ENCODE measurements around the gene HOXA3. TPM values are rescaled to one million over a fixed set of nuclear protein-coding genes. Genes with fewer than 3 reads are reported as not detected.

Gene HOXA3
- total and polyA plus RNA-seq, 2 of the 13 experiments (the other 11 are each of a cell fraction or from before 2014, with no cell fraction given), result 2.9 to 4.6 TPM

DNA sequence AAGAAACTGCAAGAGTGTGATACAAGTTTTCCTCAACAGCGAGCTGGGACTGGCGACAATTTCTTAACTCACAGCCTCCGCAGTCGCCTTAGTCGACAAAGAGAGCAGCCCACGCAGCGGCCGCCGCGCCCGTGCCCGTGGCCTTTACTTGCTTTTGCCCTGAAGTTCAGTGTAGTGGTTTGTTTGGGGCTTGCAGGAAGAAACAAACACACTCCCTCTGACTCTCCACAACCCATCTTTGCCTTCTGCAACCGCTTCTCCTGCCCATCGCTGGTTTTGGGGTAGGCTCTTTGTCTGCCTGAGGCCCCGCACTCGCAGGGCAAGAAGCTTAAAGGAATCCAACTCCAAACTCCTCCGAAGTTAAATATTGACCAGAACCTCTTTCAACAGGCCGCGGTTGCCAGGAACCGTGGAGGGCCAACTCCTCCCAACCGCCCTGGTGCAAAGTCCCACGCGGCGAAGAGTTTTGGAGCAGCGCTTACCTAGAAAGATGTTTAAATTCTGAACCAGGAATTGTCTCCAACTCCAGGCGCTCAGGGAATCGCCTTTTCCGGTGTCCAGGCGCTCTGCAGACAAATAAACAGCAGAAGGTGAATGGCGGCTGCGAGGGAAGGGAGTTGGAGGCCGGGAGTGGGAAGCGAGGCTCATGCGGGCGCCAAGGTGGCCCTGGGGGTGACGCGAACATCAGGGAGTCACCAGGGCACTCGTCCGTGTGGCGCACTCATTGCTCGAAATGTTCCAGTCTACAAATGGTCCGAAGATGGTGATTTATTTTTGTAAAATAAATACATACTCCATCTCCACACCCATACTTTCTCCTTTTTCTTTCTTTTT is 30.1 kb downstream of the HOXA3 start (continued):
- no peak for TF ChIP-seq ZNF30 (CRISPR knock-in tag; IDR thresholded peaks at IDR 0.05)
- TF ChIP-seq, protein P1, sequence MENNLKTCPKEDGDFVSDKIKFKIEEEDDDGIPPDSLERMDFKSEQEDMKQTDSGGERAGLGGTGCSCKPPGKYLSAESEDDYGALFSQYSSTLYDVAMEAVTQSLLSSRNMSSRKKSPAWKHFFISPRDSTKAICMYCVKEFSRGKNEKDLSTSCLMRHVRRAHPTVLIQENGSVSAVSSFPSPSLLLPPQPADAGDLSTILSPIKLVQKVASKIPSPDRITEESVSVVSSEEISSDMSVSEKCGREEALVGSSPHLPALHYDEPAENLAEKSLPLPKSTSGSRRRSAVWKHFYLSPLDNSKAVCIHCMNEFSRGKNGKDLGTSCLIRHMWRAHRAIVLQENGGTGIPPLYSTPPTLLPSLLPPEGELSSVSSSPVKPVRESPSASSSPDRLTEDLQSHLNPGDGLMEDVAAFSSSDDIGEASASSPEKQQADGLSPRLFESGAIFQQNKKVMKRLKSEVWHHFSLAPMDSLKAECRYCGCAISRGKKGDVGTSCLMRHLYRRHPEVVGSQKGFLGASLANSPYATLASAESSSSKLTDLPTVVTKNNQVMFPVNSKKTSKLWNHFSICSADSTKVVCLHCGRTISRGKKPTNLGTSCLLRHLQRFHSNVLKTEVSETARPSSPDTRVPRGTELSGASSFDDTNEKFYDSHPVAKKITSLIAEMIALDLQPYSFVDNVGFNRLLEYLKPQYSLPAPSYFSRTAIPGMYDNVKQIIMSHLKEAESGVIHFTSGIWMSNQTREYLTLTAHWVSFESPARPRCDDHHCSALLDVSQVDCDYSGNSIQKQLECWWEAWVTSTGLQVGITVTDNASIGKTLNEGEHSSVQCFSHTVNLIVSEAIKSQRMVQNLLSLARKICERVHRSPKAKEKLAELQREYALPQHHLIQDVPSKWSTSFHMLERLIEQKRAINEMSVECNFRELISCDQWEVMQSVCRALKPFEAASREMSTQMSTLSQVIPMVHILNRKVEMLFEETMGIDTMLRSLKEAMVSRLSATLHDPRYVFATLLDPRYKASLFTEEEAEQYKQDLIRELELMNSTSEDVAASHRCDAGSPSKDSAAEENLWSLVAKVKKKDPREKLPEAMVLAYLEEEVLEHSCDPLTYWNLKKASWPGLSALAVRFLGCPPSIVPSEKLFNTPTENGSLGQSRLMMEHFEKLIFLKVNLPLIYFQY (CRISPR knock-in tag; IDR thresholded peaks at IDR 0.05; ENCODE audit: borderline replicate concordance), result no peak
- TF ChIP-seq, protein P2, sequence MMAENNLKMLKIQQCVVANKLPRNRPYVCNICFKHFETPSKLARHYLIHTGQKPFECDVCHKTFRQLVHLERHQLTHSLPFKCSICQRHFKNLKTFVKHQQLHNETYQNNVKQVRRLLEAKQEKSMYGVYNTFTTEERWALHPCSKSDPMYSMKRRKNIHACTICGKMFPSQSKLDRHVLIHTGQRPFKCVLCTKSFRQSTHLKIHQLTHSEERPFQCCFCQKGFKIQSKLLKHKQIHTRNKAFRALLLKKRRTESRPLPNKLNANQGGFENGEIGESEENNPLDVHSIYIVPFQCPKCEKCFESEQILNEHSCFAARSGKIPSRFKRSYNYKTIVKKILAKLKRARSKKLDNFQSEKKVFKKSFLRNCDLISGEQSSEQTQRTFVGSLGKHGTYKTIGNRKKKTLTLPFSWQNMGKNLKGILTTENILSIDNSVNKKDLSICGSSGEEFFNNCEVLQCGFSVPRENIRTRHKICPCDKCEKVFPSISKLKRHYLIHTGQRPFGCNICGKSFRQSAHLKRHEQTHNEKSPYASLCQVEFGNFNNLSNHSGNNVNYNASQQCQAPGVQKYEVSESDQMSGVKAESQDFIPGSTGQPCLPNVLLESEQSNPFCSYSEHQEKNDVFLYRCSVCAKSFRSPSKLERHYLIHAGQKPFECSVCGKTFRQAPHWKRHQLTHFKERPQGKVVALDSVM (CRISPR knock-in tag; IDR thresholded peaks at IDR 0.05), result 0 out of 2 replicates have a peak, but pooled peaks have one; percentile 14
- TF ChIP-seq, protein P3, sequence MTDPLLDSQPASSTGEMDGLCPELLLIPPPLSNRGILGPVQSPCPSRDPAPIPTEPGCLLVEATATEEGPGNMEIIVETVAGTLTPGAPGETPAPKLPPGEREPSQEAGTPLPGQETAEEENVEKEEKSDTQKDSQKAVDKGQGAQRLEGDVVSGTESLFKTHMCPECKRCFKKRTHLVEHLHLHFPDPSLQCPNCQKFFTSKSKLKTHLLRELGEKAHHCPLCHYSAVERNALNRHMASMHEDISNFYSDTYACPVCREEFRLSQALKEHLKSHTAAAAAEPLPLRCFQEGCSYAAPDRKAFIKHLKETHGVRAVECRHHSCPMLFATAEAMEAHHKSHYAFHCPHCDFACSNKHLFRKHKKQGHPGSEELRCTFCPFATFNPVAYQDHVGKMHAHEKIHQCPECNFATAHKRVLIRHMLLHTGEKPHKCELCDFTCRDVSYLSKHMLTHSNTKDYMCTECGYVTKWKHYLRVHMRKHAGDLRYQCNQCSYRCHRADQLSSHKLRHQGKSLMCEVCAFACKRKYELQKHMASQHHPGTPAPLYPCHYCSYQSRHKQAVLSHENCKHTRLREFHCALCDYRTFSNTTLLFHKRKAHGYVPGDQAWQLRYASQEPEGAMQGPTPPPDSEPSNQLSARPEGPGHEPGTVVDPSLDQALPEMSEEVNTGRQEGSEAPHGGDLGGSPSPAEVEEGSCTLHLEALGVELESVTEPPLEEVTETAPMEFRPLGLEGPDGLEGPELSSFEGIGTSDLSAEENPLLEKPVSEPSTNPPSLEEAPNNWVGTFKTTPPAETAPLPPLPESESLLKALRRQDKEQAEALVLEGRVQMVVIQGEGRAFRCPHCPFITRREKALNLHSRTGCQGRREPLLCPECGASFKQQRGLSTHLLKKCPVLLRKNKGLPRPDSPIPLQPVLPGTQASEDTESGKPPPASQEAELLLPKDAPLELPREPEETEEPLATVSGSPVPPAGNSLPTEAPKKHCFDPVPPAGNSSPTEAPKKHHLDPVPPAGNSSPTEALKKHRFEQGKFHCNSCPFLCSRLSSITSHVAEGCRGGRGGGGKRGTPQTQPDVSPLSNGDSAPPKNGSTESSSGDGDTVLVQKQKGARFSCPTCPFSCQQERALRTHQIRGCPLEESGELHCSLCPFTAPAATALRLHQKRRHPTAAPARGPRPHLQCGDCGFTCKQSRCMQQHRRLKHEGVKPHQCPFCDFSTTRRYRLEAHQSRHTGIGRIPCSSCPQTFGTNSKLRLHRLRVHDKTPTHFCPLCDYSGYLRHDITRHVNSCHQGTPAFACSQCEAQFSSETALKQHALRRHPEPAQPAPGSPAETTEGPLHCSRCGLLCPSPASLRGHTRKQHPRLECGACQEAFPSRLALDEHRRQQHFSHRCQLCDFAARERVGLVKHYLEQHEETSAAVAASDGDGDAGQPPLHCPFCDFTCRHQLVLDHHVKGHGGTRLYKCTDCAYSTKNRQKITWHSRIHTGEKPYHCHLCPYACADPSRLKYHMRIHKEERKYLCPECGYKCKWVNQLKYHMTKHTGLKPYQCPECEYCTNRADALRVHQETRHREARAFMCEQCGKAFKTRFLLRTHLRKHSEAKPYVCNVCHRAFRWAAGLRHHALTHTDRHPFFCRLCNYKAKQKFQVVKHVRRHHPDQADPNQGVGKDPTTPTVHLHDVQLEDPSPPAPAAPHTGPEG (CRISPR knock-in tag; IDR thresholded peaks at IDR 0.05), result no peak
- no peak for TF ChIP-seq EED (CRISPR knock-in tag; IDR thresholded peaks at IDR 0.05)
- TF ChIP-seq ZNF292 (CRISPR knock-in tag; IDR thresholded peaks at IDR 0.05; ENCODE audit: borderline replicate concordance, low read depth), result no peak; the same call in 1 of the 2 replicates
- TF ChIP-seq KMT2A (CRISPR knock-in tag; IDR thresholded peaks at IDR 0.05), result peak; percentile 51; the same call in 1 of the 2 replicates
- TF ChIP-seq TP53 (CRISPR knock-in tag; conservative IDR thresholded peaks at IDR 0.05), result no peak
- no peak for TF ChIP-seq ZNF256 (CRISPR knock-in tag; conservative IDR thresholded peaks at IDR 0.05)
- TF ChIP-seq RXRA (CRISPR knock-in tag; IDR thresholded peaks at IDR 0.05), result peak; percentile 68
- TF ChIP-seq, protein P4, sequence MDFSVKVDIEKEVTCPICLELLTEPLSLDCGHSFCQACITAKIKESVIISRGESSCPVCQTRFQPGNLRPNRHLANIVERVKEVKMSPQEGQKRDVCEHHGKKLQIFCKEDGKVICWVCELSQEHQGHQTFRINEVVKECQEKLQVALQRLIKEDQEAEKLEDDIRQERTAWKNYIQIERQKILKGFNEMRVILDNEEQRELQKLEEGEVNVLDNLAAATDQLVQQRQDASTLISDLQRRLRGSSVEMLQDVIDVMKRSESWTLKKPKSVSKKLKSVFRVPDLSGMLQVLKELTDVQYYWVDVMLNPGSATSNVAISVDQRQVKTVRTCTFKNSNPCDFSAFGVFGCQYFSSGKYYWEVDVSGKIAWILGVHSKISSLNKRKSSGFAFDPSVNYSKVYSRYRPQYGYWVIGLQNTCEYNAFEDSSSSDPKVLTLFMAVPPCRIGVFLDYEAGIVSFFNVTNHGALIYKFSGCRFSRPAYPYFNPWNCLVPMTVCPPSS (IDR thresholded peaks at IDR 0.05), result no peak
- TF ChIP-seq, protein P5, sequence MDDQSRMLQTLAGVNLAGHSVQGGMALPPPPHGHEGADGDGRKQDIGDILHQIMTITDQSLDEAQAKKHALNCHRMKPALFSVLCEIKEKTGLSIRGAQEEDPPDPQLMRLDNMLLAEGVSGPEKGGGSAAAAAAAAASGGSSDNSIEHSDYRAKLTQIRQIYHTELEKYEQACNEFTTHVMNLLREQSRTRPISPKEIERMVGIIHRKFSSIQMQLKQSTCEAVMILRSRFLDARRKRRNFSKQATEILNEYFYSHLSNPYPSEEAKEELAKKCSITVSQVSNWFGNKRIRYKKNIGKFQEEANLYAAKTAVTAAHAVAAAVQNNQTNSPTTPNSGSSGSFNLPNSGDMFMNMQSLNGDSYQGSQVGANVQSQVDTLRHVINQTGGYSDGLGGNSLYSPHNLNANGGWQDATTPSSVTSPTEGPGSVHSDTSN (CRISPR knock-in tag; IDR thresholded peaks at IDR 0.05; ENCODE audit: borderline replicate concordance), result no peak
- TF ChIP-seq PHF5A (CRISPR knock-in tag; IDR thresholded peaks at IDR 0.05; ENCODE audit: low read depth, unreplicated experiment), result no peak

Measured in HepG2 (cell line).